ENCODE results near the gene TRAF3IP1. TPM values are rescaled to one million over a fixed set of nuclear protein-coding genes. Genes with fewer than 3 reads are reported as not detected.

Gene TRAF3IP1
- total and polyA plus RNA-seq, 2 of the 13 experiments (the other 11 are each of a cell fraction or from before 2014, with no cell fraction given): 4.1 to 12.9 TPM

DNA sequence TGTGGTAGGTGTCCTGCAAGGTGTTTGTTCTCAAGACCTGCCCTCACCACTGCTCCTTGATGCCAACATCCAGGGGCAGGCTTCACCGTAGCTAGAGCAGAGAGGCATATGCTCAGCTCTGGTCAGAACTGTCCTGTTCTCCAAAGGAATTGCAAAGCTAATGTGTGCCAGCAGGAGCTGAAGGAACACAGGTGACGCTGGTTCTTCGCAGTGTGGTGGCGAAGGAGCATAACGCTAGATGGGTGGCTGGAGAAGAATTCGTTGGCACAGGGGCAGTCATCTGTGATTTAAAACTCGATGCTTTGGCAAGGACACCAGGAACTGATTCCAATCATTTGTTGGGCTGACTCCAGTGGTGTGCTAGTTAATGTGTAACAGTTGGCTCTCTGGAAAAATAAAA lies 20.5 kb upstream of the TRAF3IP1 start (continued):
- no peak for TF ChIP-seq ZNF275 (CRISPR knock-in tag; IDR thresholded peaks at IDR 0.05; ENCODE audit: borderline replicate concordance)
- TF ChIP-seq NFE2L1 (CRISPR knock-in tag; IDR thresholded peaks at IDR 0.05; ENCODE audit: borderline replicate concordance): no peak
- no peak for TF ChIP-seq HNF4A (CRISPR knock-in tag; IDR thresholded peaks at IDR 0.05)
- TF ChIP-seq RBM39 (IDR thresholded peaks at IDR 0.05; ENCODE audit: low read depth, low read length, poor library complexity, severe bottlenecking): no peak

DNA sequence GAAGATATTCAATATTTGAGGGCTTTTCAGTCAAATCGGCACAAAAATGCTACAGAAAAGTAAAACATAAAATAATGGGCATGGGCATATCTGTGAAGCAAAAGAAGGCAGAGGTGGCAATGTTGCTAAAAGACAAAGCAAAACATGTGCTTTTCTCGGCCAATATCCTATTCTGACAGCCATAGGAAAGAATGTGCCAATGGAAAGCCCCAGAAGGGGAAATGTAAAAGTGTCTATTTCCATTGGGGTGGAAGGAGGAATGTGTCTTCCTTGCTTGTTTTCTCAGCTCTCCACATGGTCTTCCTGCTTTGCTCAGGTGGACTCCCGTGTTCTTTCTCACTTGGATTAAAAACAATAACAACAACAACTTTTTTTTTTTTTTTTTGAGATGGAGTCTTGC lies 18.2 kb upstream of the TRAF3IP1 start:
- H3K27me3 ChIP-seq (ENCODE audit: control insufficient read depth in 1 of 2, insufficient read depth in 2 of 2, low read length in 2 of 2): peaks cover 1 to 8% of the 10 kb centered on the region in 2 experiments; a peak in 2 of 5 replicates
- no peak overlapping the region for H3K4me2 ChIP-seq (ENCODE audit: low read depth, low read length)
- 36% methylated on average over 3 of the region's 3 CpGs for WGBS (ENCODE audit: low lambda C conversion rate)
- intact Hi-C loops (cut with micrococcal nuclease; ENCODE audit: unreplicated experiment) (no loop called here), in situ Hi-C loops (cut with HindIII; ENCODE audit: extremely low pct_ligation_motif_present, low pct_unique_long_range_greater_than_20kb) (no loop called here)
- ChIA-PET POLR2A (interaction anchor here (1.1 kb wide), 1 partner anchor 13 kb away, joined by 3 read pairs; no protein-coding TSS in a partner anchor), CTCF (ENCODE audit: low intra/inter-chr PET ratio, low total read pairs) (no interaction called here)
- FAIRE-seq (no peak), DNase-seq (ENCODE audit: low spot score) (no peak), ATAC-seq (no peak)
- no peaks in the 10 kb centered on the region for H4K20me1 ChIP-seq (ENCODE audit: insufficient read depth, low read length)
- H3K4me3 ChIP-seq (replicated peaks in 1 of 3; ENCODE audit: insufficient read depth in 1 of 3, low read depth in 2 of 3, low read length in 3 of 3): no peak overlapping the region
- H3K79me2 ChIP-seq (ENCODE audit: insufficient read depth, low read length): no peaks in the 10 kb centered on the region
- H3K27ac ChIP-seq (ENCODE audit: extremely low read length, insufficient read depth, low read length): no peak overlapping the region
- no TSS peak for BruUV-seq (replicated peaks)
- no peaks in the 10 kb centered on the region for H3K36me3 ChIP-seq (replicated peaks in 1 of 2; ENCODE audit: control insufficient read depth in 1 of 2, insufficient read depth in 2 of 2, low read length in 2 of 2)
- TF ChIP-seq ZBTB10 (CRISPR knock-in tag; IDR thresholded peaks at IDR 0.05; ENCODE audit: borderline replicate concordance) (no peak), ZNF225 (CRISPR knock-in tag; IDR thresholded peaks at IDR 0.05) (no peak), GPN1 (CRISPR knock-in tag; IDR thresholded peaks at IDR 0.05; ENCODE audit: borderline replicate concordance) (no peak), BORCS8-MEF2B (CRISPR knock-in tag; IDR thresholded peaks at IDR 0.05) (no peak), PCBP1 (IDR thresholded peaks at IDR 0.05; ENCODE audit: borderline replicate concordance, low read depth, low read length) (no peak), ZNF558 (CRISPR knock-in tag; IDR thresholded peaks at IDR 0.05; ENCODE audit: borderline replicate concordance) (no peak), HNF4G (IDR thresholded peaks at IDR 0.05; ENCODE audit: borderline replicate concordance, low read depth, low read length) (no peak), HNF4G (CRISPR knock-in tag; IDR thresholded peaks at IDR 0.05; ENCODE audit: borderline replicate concordance, low read depth) (no peak), LRRFIP1 (CRISPR knock-in tag; conservative IDR thresholded peaks at IDR 0.05) (no peak)
- H3K9ac ChIP-seq (ENCODE audit: insufficient read depth, low read depth, low read length): no peak overlapping the region
- H3K9me3 ChIP-seq (ENCODE audit: low read length): no peaks in the 10 kb centered on the region
- peaks cover 60% of the 10 kb centered on the region for H3K4me1 ChIP-seq (ENCODE audit: insufficient read depth, low read length)
- H2AFZ ChIP-seq (ENCODE audit: low read length): no peak overlapping the region
